ENCODE measurements around the gene FLT3LG. TPM values are rescaled to one million over a fixed set of nuclear protein-coding genes. Genes with fewer than 3 reads are reported as not detected.

The FLT3LG gene
- total and polyA plus RNA-seq, 9 of the 15 experiments (the other 6 are each of a cell fraction or from before 2014, with no cell fraction given) = 0.31 to 6.4 (median 1.1) TPM

DNA sequence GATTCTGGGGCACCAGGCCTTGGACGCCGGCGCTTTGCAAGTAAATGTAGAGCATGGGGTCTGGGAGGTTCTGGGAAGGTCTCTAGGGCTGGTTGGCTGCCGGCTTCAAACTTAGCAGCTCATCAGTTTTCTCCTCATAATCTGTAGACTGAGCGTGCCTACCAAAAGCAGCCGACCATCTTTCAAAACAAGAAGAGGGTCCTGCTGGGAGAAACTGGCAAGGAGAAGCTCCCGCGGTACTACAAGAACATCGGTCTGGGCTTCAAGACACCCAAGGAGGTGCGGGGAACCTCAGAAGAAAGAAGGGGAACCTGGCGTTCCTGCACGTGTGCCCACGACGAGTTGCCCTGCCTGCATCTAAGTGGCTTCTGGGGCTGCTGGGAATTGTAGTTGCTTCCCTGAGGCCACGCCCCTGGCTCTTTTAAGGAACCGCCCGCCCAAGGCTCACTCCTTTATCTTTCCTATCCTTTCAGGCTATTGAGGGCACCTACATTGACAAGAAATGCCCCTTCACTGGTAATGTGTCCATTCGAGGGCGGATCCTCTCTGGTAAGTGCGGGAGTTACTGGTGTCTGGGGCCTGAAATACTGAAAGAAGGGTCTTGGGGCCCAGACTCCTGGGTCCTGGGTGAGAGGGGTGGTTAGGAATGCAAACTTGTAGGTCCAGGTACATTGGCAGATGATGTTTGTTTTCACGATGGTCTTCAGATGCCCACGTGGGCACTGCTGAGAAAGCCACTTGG lies 23.2 kb downstream of the FLT3LG start (continued):
- no peak for TF ChIP-seq ESRRB (CRISPR knock-in tag; IDR thresholded peaks at IDR 0.05; ENCODE audit: borderline replicate concordance)
- TF ChIP-seq MAFF (IDR thresholded peaks at IDR 0.05; ENCODE audit: low read length) = no peak
- TF ChIP-seq, protein P1, sequence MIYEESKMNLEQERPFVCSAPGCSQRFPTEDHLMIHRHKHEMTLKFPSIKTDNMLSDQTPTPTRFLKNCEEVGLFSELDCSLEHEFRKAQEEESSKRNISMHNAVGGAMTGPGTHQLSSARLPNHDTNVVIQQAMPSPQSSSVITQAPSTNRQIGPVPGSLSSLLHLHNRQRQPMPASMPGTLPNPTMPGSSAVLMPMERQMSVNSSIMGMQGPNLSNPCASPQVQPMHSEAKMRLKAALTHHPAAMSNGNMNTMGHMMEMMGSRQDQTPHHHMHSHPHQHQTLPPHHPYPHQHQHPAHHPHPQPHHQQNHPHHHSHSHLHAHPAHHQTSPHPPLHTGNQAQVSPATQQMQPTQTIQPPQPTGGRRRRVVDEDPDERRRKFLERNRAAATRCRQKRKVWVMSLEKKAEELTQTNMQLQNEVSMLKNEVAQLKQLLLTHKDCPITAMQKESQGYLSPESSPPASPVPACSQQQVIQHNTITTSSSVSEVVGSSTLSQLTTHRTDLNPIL (CRISPR knock-in tag; IDR thresholded peaks at IDR 0.05) = no peak
- no peak for TF ChIP-seq IRF9 (tag; IDR thresholded peaks at IDR 0.05)
- TF ChIP-seq ZNF583 (CRISPR knock-in tag; IDR thresholded peaks at IDR 0.05) = no peak
- no peak for TF ChIP-seq KLF13 (tag; IDR thresholded peaks at IDR 0.05; ENCODE audit: borderline replicate concordance, low read depth)
- no peak for TF ChIP-seq CBX3 (IDR thresholded peaks at IDR 0.05; ENCODE audit: borderline replicate concordance in 1 of 2, low read length in 2 of 2)
- TF ChIP-seq, protein P2, sequence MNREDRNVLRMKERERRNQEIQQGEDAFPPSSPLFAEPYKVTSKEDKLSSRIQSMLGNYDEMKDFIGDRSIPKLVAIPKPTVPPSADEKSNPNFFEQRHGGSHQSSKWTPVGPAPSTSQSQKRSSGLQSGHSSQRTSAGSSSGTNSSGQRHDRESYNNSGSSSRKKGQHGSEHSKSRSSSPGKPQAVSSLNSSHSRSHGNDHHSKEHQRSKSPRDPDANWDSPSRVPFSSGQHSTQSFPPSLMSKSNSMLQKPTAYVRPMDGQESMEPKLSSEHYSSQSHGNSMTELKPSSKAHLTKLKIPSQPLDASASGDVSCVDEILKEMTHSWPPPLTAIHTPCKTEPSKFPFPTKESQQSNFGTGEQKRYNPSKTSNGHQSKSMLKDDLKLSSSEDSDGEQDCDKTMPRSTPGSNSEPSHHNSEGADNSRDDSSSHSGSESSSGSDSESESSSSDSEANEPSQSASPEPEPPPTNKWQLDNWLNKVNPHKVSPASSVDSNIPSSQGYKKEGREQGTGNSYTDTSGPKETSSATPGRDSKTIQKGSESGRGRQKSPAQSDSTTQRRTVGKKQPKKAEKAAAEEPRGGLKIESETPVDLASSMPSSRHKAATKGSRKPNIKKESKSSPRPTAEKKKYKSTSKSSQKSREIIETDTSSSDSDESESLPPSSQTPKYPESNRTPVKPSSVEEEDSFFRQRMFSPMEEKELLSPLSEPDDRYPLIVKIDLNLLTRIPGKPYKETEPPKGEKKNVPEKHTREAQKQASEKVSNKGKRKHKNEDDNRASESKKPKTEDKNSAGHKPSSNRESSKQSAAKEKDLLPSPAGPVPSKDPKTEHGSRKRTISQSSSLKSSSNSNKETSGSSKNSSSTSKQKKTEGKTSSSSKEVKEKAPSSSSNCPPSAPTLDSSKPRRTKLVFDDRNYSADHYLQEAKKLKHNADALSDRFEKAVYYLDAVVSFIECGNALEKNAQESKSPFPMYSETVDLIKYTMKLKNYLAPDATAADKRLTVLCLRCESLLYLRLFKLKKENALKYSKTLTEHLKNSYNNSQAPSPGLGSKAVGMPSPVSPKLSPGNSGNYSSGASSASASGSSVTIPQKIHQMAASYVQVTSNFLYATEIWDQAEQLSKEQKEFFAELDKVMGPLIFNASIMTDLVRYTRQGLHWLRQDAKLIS (CRISPR knock-in tag; IDR thresholded peaks at IDR 0.05) = 0 out of 2 replicates have a peak, but pooled peaks have one; percentile 47
- TF ChIP-seq FOXA1 (IDR thresholded peaks at IDR 0.05; ENCODE audit: borderline replicate concordance) = no peak
- peak; percentile 80 for TF ChIP-seq SPI1 (IDR thresholded peaks at IDR 0.05; ENCODE audit: borderline replicate concordance, low read depth, low read length)
- 0 out of 2 replicates have a peak, but pooled peaks have one; percentile 31 for TF ChIP-seq PHB (CRISPR knock-in tag; IDR thresholded peaks at IDR 0.05)
- TF ChIP-seq SIN3A (IDR thresholded peaks at IDR 0.05; ENCODE audit: borderline replicate concordance in 2 of 2, control insufficient read depth in 1 of 2, low read depth in 2 of 2, low read length in 2 of 2) = peak; percentile 51 to 93; a peak in 3 of 4 replicates
- TF ChIP-seq TFAP4 (CRISPR knock-in tag; IDR thresholded peaks at IDR 0.05; ENCODE audit: borderline replicate concordance) = peak; percentile 66
- TF ChIP-seq ZNF589 (CRISPR knock-in tag; IDR thresholded peaks at IDR 0.05; ENCODE audit: low read depth) = no peak
- no peak for TF ChIP-seq HEY1 (CRISPR knock-in tag; IDR thresholded peaks at IDR 0.05; ENCODE audit: borderline replicate concordance)
- TF ChIP-seq NKRF (IDR thresholded peaks at IDR 0.05; ENCODE audit: borderline replicate concordance) = peak; percentile 91
